ENCODE measurements around the gene LMOD3. TPM values are rescaled to one million over a fixed set of nuclear protein-coding genes. Genes with fewer than 3 reads are reported as not detected.

LMOD3 gene
- polyA plus RNA-seq, 3 donors from 2014 or later: 0.08 to 0.13 TPM; not detected in 1

DNA sequence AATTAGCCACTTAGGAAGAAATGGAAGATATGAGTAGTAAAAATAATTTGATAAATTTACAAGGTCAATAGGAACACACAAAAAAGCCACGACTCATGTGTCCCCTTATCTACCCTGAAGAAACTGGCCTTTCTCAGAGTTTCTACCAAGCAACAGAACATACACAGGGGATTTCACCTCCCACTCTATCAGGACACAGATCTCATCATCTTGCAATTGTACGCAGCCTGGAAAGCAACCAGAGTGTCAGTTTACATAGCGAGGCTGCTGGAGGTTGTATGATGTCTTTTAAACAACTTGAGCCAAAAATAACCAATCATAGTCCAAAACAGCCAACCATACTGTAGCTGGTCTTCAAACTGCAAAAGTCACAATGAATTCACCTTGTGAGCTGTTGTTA, 19.7 kb upstream of the LMOD3 start:
- Mint-ChIP-seq H3K4me1 (no peaks in the 10 kb centered on the region), H3K4me3 (no peak overlapping the region), H3K27me3 (ENCODE audit: low read depth in 3 of 3) (peaks cover 0 to 9% (median 4%) of the 10 kb centered on the region in 3 donors), H3K36me3 (no peaks in the 10 kb centered on the region), H3K27ac (no peak overlapping the region), H3K9me3 (no peaks in the 10 kb centered on the region)
- DNase-seq: no peak

DNA sequence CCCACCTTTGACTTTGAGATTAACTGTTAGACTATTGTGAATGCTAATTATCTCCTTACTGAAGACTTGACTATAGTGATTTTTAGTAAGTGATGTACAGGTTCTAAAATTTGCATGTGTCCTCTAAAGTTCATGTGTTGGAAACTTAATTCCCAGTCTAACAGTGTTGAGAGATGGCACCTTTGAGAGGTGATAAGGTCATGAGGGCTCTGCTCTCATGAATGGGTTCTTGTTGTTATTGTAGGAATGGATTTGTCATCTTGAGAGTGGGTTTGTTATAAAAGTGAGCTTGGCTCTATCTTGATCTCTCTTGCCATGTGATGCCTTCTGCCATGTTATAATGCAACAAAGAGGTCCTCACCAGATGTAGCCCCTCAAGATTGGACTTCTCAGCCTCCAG, 18.9 kb upstream of the LMOD3 start:
- H3K9me3 Mint-ChIP-seq: no peaks in the 10 kb centered on the region
- no peak for DNase-seq

DNA sequence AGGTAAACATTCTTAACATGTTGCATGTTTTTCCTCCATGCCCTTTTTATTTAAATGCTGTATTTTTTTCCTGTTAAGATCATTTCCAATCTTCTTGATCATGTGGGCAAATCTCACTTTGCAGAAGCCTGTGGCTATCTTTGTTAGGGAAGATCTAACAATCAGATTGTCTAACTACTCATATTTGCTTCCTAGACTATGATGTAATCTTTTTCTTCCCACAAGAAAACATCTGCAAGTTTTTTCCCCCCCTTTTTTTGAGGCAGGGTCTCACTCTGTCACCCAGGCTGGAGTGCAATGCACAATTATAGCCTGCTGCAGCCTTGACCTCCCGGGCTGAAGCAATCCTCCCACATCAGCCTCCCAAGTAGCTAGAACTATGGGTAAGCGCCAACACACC, 15.0 kb upstream of the LMOD3 start:
- H3K27ac Mint-ChIP-seq: no peak overlapping the region
- H3K27me3 Mint-ChIP-seq (ENCODE audit: low read depth in 3 of 3): peaks cover 4 to 11% (median 4%) of the 10 kb centered on the region in 3 donors
- DNase-seq: no peak

More for the DNA sequence above, 18.9 kb upstream of the LMOD3 start:
- H3K36me3 Mint-ChIP-seq: no peaks in the 10 kb centered on the region
- H3K4me1 Mint-ChIP-seq: no peaks in the 10 kb centered on the region
- no peak overlapping the region for H3K27ac Mint-ChIP-seq
- peaks cover 3 to 11% (median 4%) of the 10 kb centered on the region in 3 donors for H3K27me3 Mint-ChIP-seq (ENCODE audit: low read depth in 3 of 3)
- no peak overlapping the region for H3K4me3 Mint-ChIP-seq

DNA sequence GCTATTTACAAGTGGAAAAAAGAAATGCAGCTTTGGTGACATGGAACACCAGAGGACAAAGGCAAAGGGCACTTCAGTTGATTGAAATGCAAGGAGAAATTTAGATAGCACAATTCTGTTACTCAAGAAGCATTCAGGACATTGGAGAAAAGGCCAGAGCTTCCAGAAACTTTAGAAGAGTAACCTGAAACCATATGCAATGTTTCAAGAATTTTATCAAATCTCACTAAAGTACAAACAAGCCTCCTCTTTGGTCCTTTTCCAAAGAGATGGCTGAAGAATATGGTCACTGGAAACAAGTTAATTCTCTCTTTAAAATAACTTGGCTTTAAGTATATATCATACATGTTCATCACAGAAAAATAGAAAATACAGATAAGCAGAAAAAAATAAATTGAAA, 14.6 kb upstream of the LMOD3 start:
- H3K36me3 Mint-ChIP-seq: no peaks in the 10 kb centered on the region
- no peaks in the 10 kb centered on the region for H3K9me3 Mint-ChIP-seq
- no peak overlapping the region for H3K27ac Mint-ChIP-seq
- H3K4me1 Mint-ChIP-seq: no peaks in the 10 kb centered on the region
- peaks cover 4 to 11% (median 4%) of the 10 kb centered on the region in 3 donors for H3K27me3 Mint-ChIP-seq (ENCODE audit: low read depth in 3 of 3)
- no peak overlapping the region for H3K4me3 Mint-ChIP-seq
- DNase-seq: no peak

More for the DNA sequence above, 15.0 kb upstream of the LMOD3 start:
- no peaks in the 10 kb centered on the region for H3K36me3 Mint-ChIP-seq
- no peaks in the 10 kb centered on the region for H3K9me3 Mint-ChIP-seq
- no peak overlapping the region for H3K4me3 Mint-ChIP-seq
- H3K4me1 Mint-ChIP-seq: no peaks in the 10 kb centered on the region

DNA sequence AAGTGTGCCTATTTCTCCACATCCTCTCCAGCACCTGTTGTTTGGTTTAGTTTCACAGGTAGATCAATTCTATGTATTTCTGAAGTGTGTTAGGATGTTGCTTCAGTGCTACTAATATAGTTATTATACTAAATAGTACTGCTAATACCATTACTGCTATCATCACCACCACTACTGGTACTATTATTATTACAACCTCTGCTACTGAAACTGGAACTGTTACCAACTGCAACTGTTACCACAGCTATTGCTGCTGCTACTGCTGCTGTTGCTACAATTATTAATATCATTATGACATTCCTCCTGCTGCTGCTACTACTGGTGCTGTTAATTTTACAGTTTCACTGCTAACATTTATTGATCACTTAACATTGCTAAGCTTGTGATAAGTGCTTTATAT, 8.3 kb upstream of the LMOD3 start:
- Mint-ChIP-seq H3K9me3 (no peaks in the 10 kb centered on the region), H3K4me1 (no peaks in the 10 kb centered on the region), H3K36me3 (no peaks in the 10 kb centered on the region), H3K27ac (no peak overlapping the region), H3K4me3 (no peak overlapping the region), H3K27me3 (ENCODE audit: low read depth in 3 of 3) (peaks cover 0 to 8% (median 2%) of the 10 kb centered on the region in 3 donors)
- DNase-seq: no peak

DNA sequence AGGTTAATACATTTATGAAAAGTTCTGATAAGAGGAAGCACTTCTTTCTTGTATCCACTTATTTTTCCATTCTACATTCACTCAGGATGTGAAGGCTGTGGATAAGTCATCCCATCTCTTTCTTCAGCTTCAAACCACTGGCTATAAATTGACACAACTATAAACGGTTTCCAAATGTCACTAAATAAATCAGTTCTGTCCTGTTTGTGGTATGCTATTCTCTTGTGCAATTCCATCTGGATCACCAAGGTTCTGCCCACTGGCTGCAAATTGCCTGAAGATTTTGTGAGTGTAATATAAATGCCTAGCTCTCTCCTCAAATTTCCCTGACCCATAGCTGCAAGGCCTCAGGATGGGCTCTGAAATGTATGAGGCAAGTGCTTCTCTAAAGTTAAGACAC, 7.1 kb upstream of the LMOD3 start:
- H3K4me1 Mint-ChIP-seq: no peaks in the 10 kb centered on the region
- H3K36me3 Mint-ChIP-seq: no peaks in the 10 kb centered on the region
- H3K9me3 Mint-ChIP-seq: no peaks in the 10 kb centered on the region
- no peak for DNase-seq
- peaks cover 0 to 8% (median 4%) of the 10 kb centered on the region in 3 donors for H3K27me3 Mint-ChIP-seq (ENCODE audit: low read depth in 3 of 3)
- no peak overlapping the region for H3K27ac Mint-ChIP-seq
- no peak overlapping the region for H3K4me3 Mint-ChIP-seq

DNA sequence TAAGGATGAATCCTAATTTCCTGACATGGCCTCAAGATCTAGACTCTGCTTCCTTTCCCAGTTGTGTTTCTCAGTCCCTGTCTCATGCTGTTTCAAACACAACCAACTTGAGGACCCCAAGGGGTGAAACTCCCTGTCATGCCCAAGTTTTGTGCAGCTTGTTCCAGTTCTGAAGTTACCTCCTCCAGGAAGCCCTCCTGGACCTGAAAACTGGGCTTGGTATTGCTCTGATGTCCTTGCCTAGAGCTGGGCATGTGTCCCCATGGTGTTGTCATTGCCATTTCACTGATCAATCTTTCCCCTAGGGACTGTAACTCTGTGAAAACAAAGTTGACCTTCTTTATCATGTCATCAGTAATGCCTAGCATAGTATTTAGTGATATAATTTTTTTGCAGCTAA, 6.1 kb upstream of the LMOD3 start:
- H3K27me3 Mint-ChIP-seq (ENCODE audit: low read depth in 3 of 3): peaks cover 0 to 8% (median 4%) of the 10 kb centered on the region in 3 donors
- H3K9me3 Mint-ChIP-seq: no peaks in the 10 kb centered on the region
- no peaks in the 10 kb centered on the region for H3K4me1 Mint-ChIP-seq
- H3K4me3 Mint-ChIP-seq: no peak overlapping the region
- H3K27ac Mint-ChIP-seq: no peak overlapping the region
- H3K36me3 Mint-ChIP-seq: no peaks in the 10 kb centered on the region
- no peak for DNase-seq

DNA sequence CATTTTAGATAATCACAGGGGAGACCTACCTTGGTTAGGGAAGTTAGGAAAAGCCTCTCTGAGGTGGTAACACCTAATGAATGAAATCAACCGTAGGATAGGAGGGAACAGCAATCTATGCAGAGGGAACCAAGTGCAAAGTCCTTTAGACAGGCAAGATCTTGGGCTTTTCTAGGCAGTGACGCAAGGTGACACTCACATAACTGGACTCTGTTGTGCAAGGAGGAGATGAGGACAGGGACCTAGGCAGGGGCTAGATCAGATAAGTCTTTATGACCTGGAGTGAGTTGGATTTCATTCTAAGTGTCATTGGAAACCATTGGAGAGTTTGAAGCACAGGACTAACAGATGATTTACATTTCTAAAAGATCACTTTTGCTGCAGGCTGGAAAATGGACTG, 4.6 kb upstream of the LMOD3 start:
- Mint-ChIP-seq H3K4me1 (no peaks in the 10 kb centered on the region), H3K36me3 (no peaks in the 10 kb centered on the region), H3K4me3 (no peak overlapping the region), H3K27me3 (ENCODE audit: low read depth in 3 of 3) (peaks cover 0 to 7% (median 4%) of the 10 kb centered on the region in 3 donors), H3K9me3 (no peaks in the 10 kb centered on the region), H3K27ac (no peak overlapping the region)
- no peak for DNase-seq

DNA sequence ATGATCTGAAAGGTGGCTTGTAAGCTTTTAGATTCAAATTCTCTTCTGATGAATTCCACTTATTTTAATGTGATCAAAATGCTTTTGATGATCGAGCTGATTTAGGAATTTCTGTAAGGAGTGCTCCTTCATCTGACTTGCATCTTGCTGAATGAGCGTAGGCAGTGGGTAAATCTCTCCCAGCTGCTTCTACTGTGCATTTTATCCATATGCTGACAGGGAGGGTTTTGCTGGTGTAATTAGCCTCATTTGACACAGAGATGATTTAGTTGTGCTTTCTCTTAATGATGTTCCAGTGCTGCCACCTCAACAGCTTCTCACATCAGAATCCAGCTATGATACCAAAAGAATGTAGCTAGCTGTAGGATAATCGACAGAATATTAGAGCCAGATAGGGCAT, 3.8 kb upstream of the LMOD3 start:
- peaks cover 0 to 6% (median 4%) of the 10 kb centered on the region in 3 donors for H3K27me3 Mint-ChIP-seq (ENCODE audit: low read depth in 3 of 3)
- H3K36me3 Mint-ChIP-seq: no peaks in the 10 kb centered on the region
- H3K27ac Mint-ChIP-seq: no peak overlapping the region
- no peaks in the 10 kb centered on the region for H3K9me3 Mint-ChIP-seq
- DNase-seq: no peak
- H3K4me3 Mint-ChIP-seq: no peak overlapping the region
- H3K4me1 Mint-ChIP-seq: no peaks in the 10 kb centered on the region

DNA sequence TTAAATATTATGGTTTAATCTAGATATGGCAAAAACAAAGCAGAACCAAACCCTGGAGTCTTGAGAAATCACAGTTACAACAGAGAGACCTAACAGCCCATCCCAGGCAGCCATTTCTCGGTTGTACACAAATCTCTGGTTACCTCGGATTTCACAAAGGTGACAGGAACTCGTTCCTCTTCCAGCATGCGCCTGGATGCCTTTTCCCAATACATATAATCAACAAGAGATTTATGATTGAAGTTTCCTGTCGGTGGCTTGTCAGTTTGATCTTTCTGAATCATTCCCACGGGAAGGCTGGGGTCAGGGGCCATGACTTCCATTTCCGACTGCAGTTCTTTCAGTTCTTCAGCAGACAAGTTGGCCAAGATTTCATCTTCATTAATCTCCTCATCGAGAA, 445 bp downstream of the LMOD3 start:
- Mint-ChIP-seq H3K9me3 (no peaks in the 10 kb centered on the region), H3K36me3 (no peaks in the 10 kb centered on the region), H3K4me3 (no peak overlapping the region), H3K27me3 (ENCODE audit: low read depth in 3 of 3) (peaks cover 0 to 5% (median 2%) of the 10 kb centered on the region in 3 donors), H3K4me1 (peaks cover 0 to 5% of the 10 kb centered on the region in 2 donors), H3K27ac (no peak overlapping the region)
- DNase-seq: no peak

DNA sequence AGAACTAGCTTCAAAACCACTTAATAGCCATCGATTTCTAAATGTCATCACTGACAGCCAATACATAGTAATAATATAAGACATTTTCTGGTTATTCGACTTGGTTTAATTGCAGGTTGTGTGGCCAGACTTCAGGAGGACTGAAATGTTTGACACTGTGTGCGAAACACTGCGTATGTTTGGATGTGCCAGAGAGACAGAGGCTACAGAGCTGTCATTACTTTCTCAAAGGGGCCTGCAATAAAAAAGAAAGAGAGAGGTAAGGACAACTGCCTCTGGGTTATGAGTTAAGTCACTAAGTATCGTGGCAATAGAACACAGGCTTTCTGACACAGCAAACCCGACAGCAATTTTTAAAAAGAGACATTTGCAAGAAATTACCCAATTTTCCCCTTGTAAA, 882 bp downstream of the LMOD3 start:
- Mint-ChIP-seq H3K4me1 (peaks cover 0 to 5% of the 10 kb centered on the region in 2 donors), H3K9me3 (no peaks in the 10 kb centered on the region), H3K27me3 (ENCODE audit: low read depth in 3 of 3) (peaks cover 0 to 5% (median 2%) of the 10 kb centered on the region in 3 donors), H3K4me3 (no peak overlapping the region), H3K27ac (no peak overlapping the region), H3K36me3 (no peaks in the 10 kb centered on the region)
- DNase-seq: no peak

DNA sequence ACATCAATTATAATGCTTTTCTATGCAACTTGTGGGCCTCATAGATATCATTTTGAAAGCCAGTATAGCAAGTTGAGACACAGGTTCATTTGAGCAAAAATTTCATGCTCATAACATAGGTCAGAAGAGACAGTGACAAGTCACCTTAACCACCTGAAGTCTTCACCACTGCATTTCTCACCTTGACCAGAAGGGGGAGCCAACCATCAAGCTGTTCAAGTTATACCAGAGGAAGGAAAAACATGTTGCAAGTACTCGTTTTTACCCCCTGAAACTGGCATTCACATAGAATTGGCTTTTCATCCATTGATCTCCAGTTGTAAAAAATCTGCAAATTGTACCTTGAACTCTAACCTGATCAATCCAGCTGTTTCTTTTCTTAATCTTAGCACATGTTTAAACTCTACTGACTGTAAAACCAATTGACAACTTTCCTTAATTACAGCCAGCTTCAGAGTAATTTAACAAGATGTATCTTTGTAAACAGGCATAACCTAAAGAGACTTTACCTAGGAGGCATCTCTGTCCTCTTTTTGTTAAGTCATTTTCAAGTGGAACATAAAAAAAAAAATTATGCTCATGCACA, 1.4 kb downstream of the LMOD3 start:
- DNase-seq: peak; percentile 65 to 75 (median 68)
- no peak overlapping the region for H3K27ac Mint-ChIP-seq
- peaks cover 0 to 5% of the 10 kb centered on the region in 2 donors for H3K4me1 Mint-ChIP-seq
- H3K4me3 Mint-ChIP-seq: no peak overlapping the region
- no peaks in the 10 kb centered on the region for H3K9me3 Mint-ChIP-seq
- no peaks in the 10 kb centered on the region for H3K36me3 Mint-ChIP-seq
- peaks cover 0 to 5% (median 2%) of the 10 kb centered on the region in 3 donors for H3K27me3 Mint-ChIP-seq (ENCODE audit: low read depth in 3 of 3)

DNA sequence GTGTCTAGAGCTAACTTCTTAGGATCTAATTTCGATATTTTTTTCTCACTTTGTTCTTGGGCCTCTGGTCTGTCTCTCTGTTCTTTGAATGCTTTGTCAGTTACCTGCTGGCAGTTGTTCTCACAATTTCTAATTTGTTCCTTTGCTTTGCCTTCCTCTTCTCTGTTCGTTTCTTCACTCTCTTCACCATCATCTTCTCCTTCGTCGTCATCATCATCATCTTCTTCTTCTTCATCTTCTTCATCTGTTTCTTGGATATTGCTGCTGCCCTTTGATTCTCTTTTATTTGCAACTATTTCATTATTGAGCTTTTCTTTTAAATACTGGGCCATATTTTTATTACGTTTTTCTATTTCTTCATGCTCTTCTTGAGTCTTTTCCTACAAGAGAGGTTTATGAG, 2.7 kb downstream of the LMOD3 start:
- no peaks in the 10 kb centered on the region for H3K36me3 Mint-ChIP-seq
- peak overlapping the region in 1 of 6 donors; percentile 62 for H3K27ac Mint-ChIP-seq
- H3K27me3 Mint-ChIP-seq (ENCODE audit: low read depth in 3 of 3): peaks cover 0 to 4% (median 2%) of the 10 kb centered on the region in 3 donors
- H3K4me3 Mint-ChIP-seq: no peak overlapping the region
- H3K9me3 Mint-ChIP-seq: no peaks in the 10 kb centered on the region
- peaks cover 0 to 5% of the 10 kb centered on the region in 2 donors for H3K4me1 Mint-ChIP-seq
- DNase-seq: no peak

DNA sequence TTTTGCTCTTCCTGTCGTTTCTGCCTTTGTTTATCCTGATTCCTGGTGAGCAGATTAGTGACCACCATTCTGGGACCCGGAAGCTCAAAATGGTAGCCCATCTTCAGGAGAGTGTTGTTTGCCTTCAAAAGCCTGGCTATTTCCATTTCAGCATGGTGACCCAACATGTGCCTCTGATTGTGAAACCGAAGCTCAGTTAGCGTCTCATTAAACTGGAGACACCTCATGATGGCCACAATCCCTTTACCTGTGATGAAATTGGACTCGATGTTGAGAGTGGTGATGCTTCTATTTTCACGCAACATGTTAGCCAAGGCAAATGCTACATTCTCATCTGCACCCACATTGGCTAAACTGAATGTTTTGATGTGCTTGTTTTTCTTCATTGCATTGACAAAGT, 3.3 kb downstream of the LMOD3 start:
- no peaks in the 10 kb centered on the region for H3K9me3 Mint-ChIP-seq

DNA sequence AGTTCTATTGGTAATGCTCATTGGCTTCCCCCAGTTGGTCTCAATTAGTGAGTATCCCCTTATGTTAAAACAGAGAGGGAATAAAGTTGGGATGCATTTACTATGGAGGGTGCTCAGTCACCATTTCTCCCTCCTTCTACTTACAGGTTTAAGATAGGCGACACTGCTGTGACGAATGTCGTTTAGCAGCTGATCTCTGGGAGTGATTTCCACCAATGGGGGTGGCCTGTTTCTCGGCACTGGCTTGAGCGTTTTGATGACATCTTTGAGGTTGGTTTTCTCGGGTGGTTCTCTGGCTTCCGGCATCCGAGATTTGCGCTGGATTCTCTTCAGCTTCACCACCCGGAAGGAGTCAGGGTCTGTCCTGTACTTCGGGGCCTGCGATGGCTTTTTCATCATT, 3.8 kb downstream of the LMOD3 start:
- H3K4me3 Mint-ChIP-seq: no peak overlapping the region
- no peak overlapping the region for H3K27ac Mint-ChIP-seq
- H3K4me1 Mint-ChIP-seq: peaks cover 0 to 5% of the 10 kb centered on the region in 2 donors
- no peaks in the 10 kb centered on the region for H3K9me3 Mint-ChIP-seq
- DNase-seq: no peak
- H3K36me3 Mint-ChIP-seq: no peaks in the 10 kb centered on the region
- peaks cover 0 to 3% (median 2%) of the 10 kb centered on the region in 3 donors for H3K27me3 Mint-ChIP-seq (ENCODE audit: low read depth in 3 of 3)

More for the DNA sequence above, 3.3 kb downstream of the LMOD3 start:
- H3K4me3 Mint-ChIP-seq: no peak overlapping the region
- DNase-seq: no peak
- H3K4me1 Mint-ChIP-seq: peaks cover 0 to 5% of the 10 kb centered on the region in 2 donors
- no peaks in the 10 kb centered on the region for H3K36me3 Mint-ChIP-seq
- peaks cover 0 to 3% (median 2%) of the 10 kb centered on the region in 3 donors for H3K27me3 Mint-ChIP-seq (ENCODE audit: low read depth in 3 of 3)
- no peak overlapping the region for H3K27ac Mint-ChIP-seq
